K562 (cell line): ENCODE data around the gene INHBC. TPM values are rescaled to one million over a fixed set of nuclear protein-coding genes. Genes with fewer than 3 reads are reported as not detected.

ENCODE experiments used
- ATF6 ChIP-seq: sonication (generic); formaldehyde crosslinking; IDR thresholded peaks from 2 replicates; pipeline ENCODE4 v1.4.0; 2020; ENCODE audit warnings: mild to moderate bottlenecking, missing genetic modification reagents
- DACH1 ChIP-seq: fragments of 450-650 bp; IDR thresholded peaks from 2 replicates; pipeline ENCODE4 v1.6.1; 2018; ENCODE audit not compliant: partially characterized antibody
- E2F1 ChIP-seq: sonication (generic); formaldehyde crosslinking; IDR thresholded peaks from 2 replicates; pipeline ENCODE4 v1.8.1; 2023; ENCODE audit warnings: mild to moderate bottlenecking, missing genetic modification reagents, moderate library complexity
- ESRRB ChIP-seq: fragments of 250-450 bp; sonication (Bioruptor Pico); IDR thresholded peaks from 2 replicates; pipeline ENCODE4 v1.5.0; 2020; ENCODE audit warnings: mild to moderate bottlenecking, moderate library complexity, borderline replicate concordance
- ETV6 ChIP-seq, 3 experiments: fragments of 150-350 bp in 1 of 3; sonication (generic) in 1 of 3; formaldehyde crosslinking in 1 of 3; IDR thresholded peaks; 2 replicates each; pipeline versions ENCODE4 v1.6.1 to v1.8.0; 2014 to 2022; ENCODE audit warnings: borderline replicate concordance in 2 of 3, low read depth in 2 of 3, antibody characterized with exemption in 1 of 3, low read length in 1 of 3, mild to moderate bottlenecking in 1 of 3, missing genetic modification reagents in 1 of 3
- FIP1L1 ChIP-seq: fragments of 200-400 bp; formaldehyde crosslinking; IDR thresholded peaks from 2 replicates; pipeline ENCODE4 v1.6.1; 2018; ENCODE audit warnings: mild to moderate bottlenecking, low read depth, low read length; ENCODE audit not compliant: poor library complexity, severe bottlenecking
- HSF4 ChIP-seq: fragments of 250-450 bp; sonication (Bioruptor Pico); IDR thresholded peaks from 2 replicates; pipeline ENCODE4 v2.1.2; 2022; ENCODE audit warnings: mild to moderate bottlenecking, moderate library complexity, borderline replicate concordance
- KDM4B ChIP-seq, 2 experiments: fragments of 450-650 bp in 1 of 2; sonication (generic) in 1 of 2; IDR thresholded peaks; 2 replicates each; pipeline ENCODE4 v1.6.1; 2016 to 2017; ENCODE audit warnings: borderline replicate concordance in 2 of 2, antibody characterized with exemption in 1 of 2, low read depth in 1 of 2, mild to moderate bottlenecking in 1 of 2
- MTA1 ChIP-seq: fragments of 450-650 bp; IDR thresholded peaks from 2 replicates; pipeline ENCODE4 v1.6.1; 2017; ENCODE audit warnings: borderline replicate concordance
- NCOA1 ChIP-seq: fragments of 450-650 bp; IDR thresholded peaks from 2 replicates; pipeline ENCODE4 v1.6.1; 2016; ENCODE audit warnings: low read depth
- NEUROD1 ChIP-seq: fragments of 150-350 bp; IDR thresholded peaks from 2 replicates; pipeline ENCODE4 v1.6.1; 2014; ENCODE audit warnings: borderline replicate concordance, low read length, low read depth; ENCODE audit not compliant: partially characterized antibody
- PYGO2 ChIP-seq: fragments of 450-650 bp; IDR thresholded peaks from 2 replicates; pipeline ENCODE4 v1.6.1; 2016; ENCODE audit warnings: mild to moderate bottlenecking, missing genetic modification characterization, moderate library complexity, missing compliant biosample characterization
- RBFOX2 ChIP-seq: fragments of 200-400 bp; formaldehyde crosslinking; IDR thresholded peaks from 2 replicates; pipeline ENCODE4 v1.6.1; 2017; ENCODE audit warnings: low read depth, mild to moderate bottlenecking, low read length, moderate library complexity
- TAF15 ChIP-seq: fragments of 200-400 bp; formaldehyde crosslinking; IDR thresholded peaks from 2 replicates; pipeline ENCODE4 v1.6.1; 2017; ENCODE audit warnings: mild to moderate bottlenecking, low read depth, low read length, moderate library complexity
- ZNF217 ChIP-seq: sonication (generic); formaldehyde crosslinking; IDR thresholded peaks from 2 replicates; pipeline ENCODE4 v1.8.0; 2022; ENCODE audit warnings: mild to moderate bottlenecking, missing genetic modification reagents
- ZNF280B ChIP-seq: fragments of 250-450 bp; sonication (Bioruptor Pico); IDR thresholded peaks from 2 replicates; pipeline ENCODE4 v1.5.1; 2021; ENCODE audit warnings: mild to moderate bottlenecking
- ZNF512 ChIP-seq: IDR thresholded peaks from 2 replicates; pipeline ENCODE4 v1.6.1; 2016; ENCODE audit warnings: missing genetic modification characterization, missing compliant biosample characterization
- ZSCAN29 ChIP-seq: fragments of 450-650 bp; IDR thresholded peaks from 2 replicates; pipeline ENCODE4 v1.6.1; 2017
- ZSCAN32 ChIP-seq: fragments of 450-650 bp; formaldehyde crosslinking; IDR thresholded peaks from 2 replicates; pipeline ENCODE4 v1.4.0; 2020; ENCODE audit warnings: mild to moderate bottlenecking, moderate library complexity
- polyA plus RNA-seq, 8 experiments: library from polyadenylated mRNA; depleted of rRNA in 4 of 8; stranded (reverse) in 5 of 8; unstranded in 3 of 8; fragments of >200 nt; fragmentation: Nextera tagmentation in 2 of 8; fragmentation: Illumina TruSeq in 1 of 8; extraction: Ambion mirVana in 2 of 8; extraction: Trizol in 1 of 8; gene quantifications; 2 replicates each; pipeline versions ENCODE4 v1.2.1 to v1.2.3, GENCODE V29; 2011 to 2014; ENCODE audit warnings: inconsistent platforms in 1 of 8, missing spikeins in 1 of 8
- total RNA-seq, 7 experiments: library from RNA; depleted of rRNA in 6 of 7; stranded (reverse); fragments of >200 nt in 6 of 7; fragmentation: Illumina TruSeq in 2 of 7; extraction: Trizol in 2 of 7; gene quantifications; 2 replicates each; pipeline versions ENCODE4 v1.2.1 to v1.2.3, GENCODE V29; 2011 to 2021; ENCODE audit warnings: low replicate concordance in 1 of 7

Gene INHBC
- total and polyA plus RNA-seq, 9 of the 15 experiments (the other 6 are each of a cell fraction or from before 2014, with no cell fraction given) = 0.07 to 0.24 (median 0.15) TPM; not detected in 4

GRCh38 chr12:57430931-57431566 lies 3.5 kb upstream of the INHBC start, which contains the start of gene R3HDM2 (continued):
- TF ChIP-seq ZSCAN32 (CRISPR knock-in tag) (0 out of 2 replicates have a peak, but pooled peaks have one; percentile 26), KDM4B (IDR thresholded peaks at IDR 0.05; ENCODE audit: borderline replicate concordance in 2 of 2, low read depth in 1 of 2) (0 out of 4 replicates have a peak, but pooled peaks of 1 of the 2 experiments have one; percentile 45), ATF6 (CRISPR knock-in tag) (peak; percentile 91; the same call in 1 of the 2 replicates), NCOA1 (no peak), ZNF512 (peak; percentile 7), MTA1 (no peak), ETV6 (IDR thresholded peaks at IDR 0.05; ENCODE audit: borderline replicate concordance in 1 of 2, low read depth in 2 of 2, low read length in 1 of 2) (peak in 1 of 2 experiments; percentile 52; a peak in 1 of 4 replicates), ETV6 (CRISPR knock-in tag; IDR thresholded peaks at IDR 0.05; ENCODE audit: borderline replicate concordance) (peak; percentile 96; the same call in 1 of the 2 replicates), ZNF217 (peak; percentile 89; the same call in 1 of the 2 replicates), DACH1 (no peak), ZNF280B (CRISPR knock-in tag) (no peak), FIP1L1 (no peak), HSF4 (no peak), ESRRB (no peak), RBFOX2 (peak; percentile 99), TAF15 (no peak), E2F1 (CRISPR knock-in tag) (peak; percentile 88), ZSCAN29 (no peak), PYGO2 (tag) (no peak), NEUROD1 (peak; percentile 24)
